Caco-2 (cell line): Measurements from ENCODE around the gene SORT1. TPM values are rescaled to one million over a fixed set of nuclear protein-coding genes. Genes with fewer than 3 reads are reported as not detected.

Experiments
- BruUV-seq: library from RNA; stranded (reverse); fragments of 400-500 nt; replicated peaks from 2 replicates; lab custom pipeline; 2021; lab: Mats Ljungman, UMichigan
- CTCF ChIA-PET: fragments of 300-600 bp; sonication (Branson Sonifier 250); formaldehyde crosslinking; loops from one replicate; lab custom pipeline; 2022; ENCODE audit warnings: antibody characterized with exemption; lab: Charles Lee
- POLR2A ChIA-PET: fragments of 300-600 bp; sonication (Branson Sonifier 250); formaldehyde crosslinking; loops from one replicate; lab custom pipeline; 2022; ENCODE audit warnings: antibody characterized with exemption; lab: Charles Lee
- DNase-seq, 2 experiments: peaks; one replicate each; pipeline versions ENCODE4 v3.0.0 to v3.0.0-alpha.2; 2020 to 2022
- H3K27me3 ChIP-seq: replicated peaks from 2 replicates; pipeline ENCODE4 v1.6.0; 2011; ENCODE audit warnings: low read length; ENCODE audit not compliant: control insufficient read depth, insufficient read depth
- H3K36me3 ChIP-seq: 2 replicates; pipeline ENCODE4 v1.5.1; 2011; ENCODE audit warnings: low read length; ENCODE audit not compliant: control insufficient read depth, insufficient read depth
- H3K4me1 ChIP-seq: fragments of 250-450 bp; sonication (Bioruptor Pico); 2 replicates; pipeline ENCODE4 v1.5.1; 2020; ENCODE audit warnings: mild to moderate bottlenecking
- H3K4me3 ChIP-seq: 2 replicates; pipeline ENCODE4 v1.5.1; 2011; ENCODE audit warnings: low read depth, mild to moderate bottlenecking, control low read depth, low read length
- H3K9me3 ChIP-seq: fragments of 250-450 bp; sonication (Bioruptor Pico); 2 replicates; pipeline ENCODE4 v1.5.1; 2020; ENCODE audit warnings: mild to moderate bottlenecking, moderate library complexity
- H3K27ac Mint-ChIP-seq: one replicate; pipeline ENCODE4 v1.8.0; 2022; ENCODE audit warnings: mixed read lengths; ENCODE audit not compliant: unreplicated experiment
- H3K27me3 Mint-ChIP-seq: one replicate; pipeline ENCODE4 v1.8.0; 2022; ENCODE audit warnings: mixed read lengths; ENCODE audit not compliant: insufficient read depth, unreplicated experiment
- H3K36me3 Mint-ChIP-seq: one replicate; pipeline ENCODE4 v1.8.0; 2022; ENCODE audit warnings: mild to moderate bottlenecking, mixed read lengths; ENCODE audit not compliant: insufficient read depth, unreplicated experiment
- H3K4me1 Mint-ChIP-seq: one replicate; pipeline ENCODE4 v1.8.0; 2022; ENCODE audit warnings: low read depth, mixed read lengths; ENCODE audit not compliant: unreplicated experiment
- H3K4me3 Mint-ChIP-seq: one replicate; pipeline ENCODE4 v1.8.0; 2022; ENCODE audit warnings: mild to moderate bottlenecking, moderate library complexity, mixed read lengths; ENCODE audit not compliant: unreplicated experiment
- H3K9me3 Mint-ChIP-seq: one replicate; pipeline ENCODE4 v1.8.0; 2022; ENCODE audit warnings: mixed read lengths; ENCODE audit not compliant: unreplicated experiment
- intact Hi-C: fragments of 100-400 bp; cut with micrococcal nuclease; formaldehyde crosslinking; loops from one replicate; pipeline ENCODE4 v1.10.0; 2022; ENCODE audit not compliant: unreplicated experiment
- total RNA-seq: library from RNA; stranded (reverse); gene quantifications from 2 replicates; pipeline ENCODE4 v1.2.3, GENCODE V29; 2022
- TF ChIP-seq, protein P1 (sequence below), 2 experiments: fragments of 200-600 bp in 1 of 2; IDR thresholded peaks; 1 replicate in 1 of 2; 2 replicates in 1 of 2; pipeline versions ENCODE4 v1.5.1 to v1.8.0; 2011 to 2022; ENCODE audit warnings: antibody characterized with exemption in 1 of 2, control low read depth in 1 of 2, inconsistent platforms in 1 of 2, low read depth in 1 of 2, low read length in 1 of 2, mild to moderate bottlenecking in 1 of 2, moderate library complexity in 1 of 2; ENCODE audit not compliant: insufficient read depth in 1 of 2, severe bottlenecking in 1 of 2, unreplicated experiment in 1 of 2

SORT1 gene
- total RNA-seq, 1 experiment from 2014 or later: 67.1 TPM

DNA sequence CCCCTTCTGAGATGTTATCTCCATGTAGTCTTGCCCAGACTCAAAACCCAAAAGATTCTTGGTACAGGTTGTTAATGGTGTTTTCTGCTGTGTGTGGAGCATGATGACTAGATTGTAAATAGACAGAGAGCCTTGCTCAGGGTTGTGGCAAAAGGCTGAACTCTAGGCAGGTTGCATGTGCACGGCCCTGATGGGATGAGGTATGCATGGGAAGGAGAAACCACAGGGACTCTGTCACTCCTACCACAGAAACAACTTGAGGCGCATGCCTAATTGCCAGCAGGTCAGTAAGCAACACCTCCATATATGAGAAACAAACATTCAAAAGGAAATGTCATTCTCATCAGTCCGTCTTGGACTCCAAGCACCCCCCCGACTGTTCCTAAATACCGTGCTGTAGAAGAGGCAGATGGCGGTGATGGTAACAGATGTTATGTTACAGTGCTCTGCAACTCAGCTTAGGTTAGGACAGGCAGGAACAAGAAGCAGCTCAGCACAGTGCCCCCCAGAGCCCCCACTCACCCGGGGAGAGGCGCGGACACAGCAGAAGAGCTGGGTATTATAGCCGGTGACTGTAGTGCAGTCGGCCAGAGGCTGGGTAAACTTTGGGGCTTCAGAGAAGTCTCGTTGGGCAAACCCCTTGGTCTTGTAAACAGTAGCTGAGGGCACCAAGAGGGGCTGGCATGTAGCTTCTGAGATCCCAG lies 101.9 kb downstream of the SORT1 start:
- no peaks in the 10 kb centered on the region for H3K36me3 Mint-ChIP-seq
- no TSS peak for BruUV-seq
- ChIA-PET POLR2A (no interaction called here), CTCF (interaction anchor here (0.8 kb wide), 1 partner anchor 10 kb away, joined by 3 read pairs; no protein-coding TSS in a partner anchor)
- TF ChIP-seq, protein P1, sequence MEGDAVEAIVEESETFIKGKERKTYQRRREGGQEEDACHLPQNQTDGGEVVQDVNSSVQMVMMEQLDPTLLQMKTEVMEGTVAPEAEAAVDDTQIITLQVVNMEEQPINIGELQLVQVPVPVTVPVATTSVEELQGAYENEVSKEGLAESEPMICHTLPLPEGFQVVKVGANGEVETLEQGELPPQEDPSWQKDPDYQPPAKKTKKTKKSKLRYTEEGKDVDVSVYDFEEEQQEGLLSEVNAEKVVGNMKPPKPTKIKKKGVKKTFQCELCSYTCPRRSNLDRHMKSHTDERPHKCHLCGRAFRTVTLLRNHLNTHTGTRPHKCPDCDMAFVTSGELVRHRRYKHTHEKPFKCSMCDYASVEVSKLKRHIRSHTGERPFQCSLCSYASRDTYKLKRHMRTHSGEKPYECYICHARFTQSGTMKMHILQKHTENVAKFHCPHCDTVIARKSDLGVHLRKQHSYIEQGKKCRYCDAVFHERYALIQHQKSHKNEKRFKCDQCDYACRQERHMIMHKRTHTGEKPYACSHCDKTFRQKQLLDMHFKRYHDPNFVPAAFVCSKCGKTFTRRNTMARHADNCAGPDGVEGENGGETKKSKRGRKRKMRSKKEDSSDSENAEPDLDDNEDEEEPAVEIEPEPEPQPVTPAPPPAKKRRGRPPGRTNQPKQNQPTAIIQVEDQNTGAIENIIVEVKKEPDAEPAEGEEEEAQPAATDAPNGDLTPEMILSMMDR (IDR thresholded peaks at IDR 0.05; ENCODE audit: insufficient read depth in 1 of 2, low read depth in 1 of 2, low read length in 1 of 2, severe bottlenecking in 1 of 2, unreplicated experiment in 1 of 2): no peak
- no peaks in the 10 kb centered on the region for H3K4me1 Mint-ChIP-seq
- Histone ChIP-seq H3K4me3 (no peak overlapping the region), H3K27me3 (no peaks in the 10 kb centered on the region), H3K4me1 (peaks cover 11% of the 10 kb centered on the region), H3K36me3 (no peaks in the 10 kb centered on the region), H3K9me3 (no peaks in the 10 kb centered on the region)
- H3K27me3 Mint-ChIP-seq: no peaks in the 10 kb centered on the region
- no peak overlapping the region for H3K27ac Mint-ChIP-seq
- no peak for DNase-seq
- intact Hi-C loops: no loop called here
- H3K4me3 Mint-ChIP-seq: no peak overlapping the region
- H3K9me3 Mint-ChIP-seq: no peaks in the 10 kb centered on the region

DNA sequence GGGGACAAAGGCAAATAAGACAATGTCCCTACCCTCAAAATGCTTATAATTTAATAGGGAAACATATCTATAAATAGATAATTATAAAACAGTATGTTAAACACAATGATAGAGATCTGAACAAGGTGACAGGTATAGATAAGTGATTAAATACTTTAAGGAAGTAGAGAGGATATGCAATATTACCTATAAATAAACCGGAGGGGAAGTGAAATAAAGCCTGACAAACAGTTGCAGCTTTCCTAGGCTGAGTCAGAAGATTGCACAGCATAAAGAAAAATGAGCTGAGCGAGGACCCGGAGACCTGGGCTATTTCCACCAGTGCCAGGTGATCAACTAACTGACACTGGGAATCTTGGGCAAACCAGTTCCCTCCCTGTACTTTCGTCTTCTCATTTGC lies 103.2 kb downstream of the SORT1 start:
- Histone ChIP-seq H3K27me3 (no peaks in the 10 kb centered on the region), H3K9me3 (no peaks in the 10 kb centered on the region), H3K4me1 (peaks cover 10% of the 10 kb centered on the region), H3K4me3 (no peak overlapping the region), H3K36me3 (no peaks in the 10 kb centered on the region)
- Mint-ChIP-seq H3K4me1 (no peaks in the 10 kb centered on the region), H3K4me3 (no peak overlapping the region), H3K27ac (no peak overlapping the region), H3K27me3 (no peaks in the 10 kb centered on the region), H3K36me3 (no peaks in the 10 kb centered on the region), H3K9me3 (no peaks in the 10 kb centered on the region)
- BruUV-seq: no TSS peak
- DNase-seq: no peak
- CTCF ChIA-PET: no interaction called here
- POLR2A ChIA-PET: no interaction called here
- TF ChIP-seq, protein P1 (IDR thresholded peaks at IDR 0.05; ENCODE audit: insufficient read depth in 1 of 2, low read depth in 1 of 2, low read length in 1 of 2, severe bottlenecking in 1 of 2, unreplicated experiment in 1 of 2): no peak
- intact Hi-C loops: no loop called here

DNA sequence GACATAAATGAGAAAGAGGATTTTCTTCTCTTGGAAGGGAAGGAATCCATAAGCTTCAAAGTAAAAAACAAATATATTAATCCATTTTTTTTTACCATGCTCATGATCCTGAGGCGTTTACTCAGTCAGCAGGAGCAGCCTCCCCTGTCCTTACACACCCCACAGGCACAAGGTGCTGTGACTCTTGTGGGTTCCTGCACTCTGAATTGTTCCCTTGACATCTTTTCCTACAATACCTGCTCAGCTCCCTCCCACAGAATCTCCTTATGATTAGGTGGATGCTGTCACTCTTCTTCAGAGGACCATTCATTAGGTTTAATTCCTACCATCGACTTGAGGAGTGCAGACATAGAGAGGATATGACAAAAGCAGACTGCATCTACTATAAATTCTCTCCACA lies 104.7 kb downstream of the SORT1 start:
- Mint-ChIP-seq H3K27ac (no peak overlapping the region), H3K4me1 (no peaks in the 10 kb centered on the region), H3K27me3 (no peaks in the 10 kb centered on the region), H3K4me3 (no peak overlapping the region), H3K36me3 (no peaks in the 10 kb centered on the region), H3K9me3 (no peaks in the 10 kb centered on the region)
- Histone ChIP-seq H3K4me1 (no peaks in the 10 kb centered on the region), H3K27me3 (no peaks in the 10 kb centered on the region), H3K4me3 (no peak overlapping the region), H3K36me3 (no peaks in the 10 kb centered on the region), H3K9me3 (no peaks in the 10 kb centered on the region)
- BruUV-seq: no TSS peak
- POLR2A ChIA-PET: no interaction called here
- intact Hi-C loops: no loop called here
- DNase-seq: no peak
- TF ChIP-seq, protein P1 (IDR thresholded peaks at IDR 0.05; ENCODE audit: insufficient read depth in 1 of 2, low read depth in 1 of 2, low read length in 1 of 2, severe bottlenecking in 1 of 2, unreplicated experiment in 1 of 2): no peak
- CTCF ChIA-PET: no interaction called here
